Endothelial cell of umbilical vein (primary cell): ENCODE data around the gene MGST3. TPM values are rescaled to one million over a fixed set of nuclear protein-coding genes. Genes with fewer than 3 reads are reported as not detected.

ENCODE experiments used
- BruUV-seq: library from RNA; stranded (reverse); fragments of 400-500 nt; replicated peaks from 2 replicates; lab custom pipeline; 2021; lab: Mats Ljungman, UMichigan
- CTCF ChIA-PET: fragments of 300-600, 350-600 bp; sonication (Branson Sonifier 250); formaldehyde crosslinking; loops from one replicate; lab custom pipeline; 2021; ENCODE audit warnings: antibody characterized with exemption, inconsistent platforms; lab: Charles Lee
- POLR2A ChIA-PET: fragments of 300-600, 350-600 bp; sonication (Branson Sonifier 250); formaldehyde crosslinking; loops from one replicate; lab custom pipeline; 2021; ENCODE audit warnings: antibody characterized with exemption, inconsistent platforms; lab: Charles Lee
- DNase-seq: peaks from one replicate; pipeline ENCODE4 v3.0.0-alpha.2; 2011; ENCODE audit warnings: low read depth, low spot score
- FAIRE-seq: peaks from 2 replicates; lab custom pipeline; 2011; peaks lifted over from hg19 to GRCh38; lab: Jason Lieb, UNC
- H2AFZ ChIP-seq: 2 replicates; pipeline ENCODE4 v1.6.0; 2012; ENCODE audit warnings: low read depth, low read length, control low read depth, inconsistent platforms
- H3K27ac ChIP-seq: 2 replicates; pipeline ENCODE4 v1.5.1; 2011; ENCODE audit warnings: low read depth, mild to moderate bottlenecking, control low read depth, low read length, moderate library complexity; ENCODE audit not compliant: insufficient read depth
- H3K27me3 ChIP-seq, 2 experiments: 2 replicates each; pipeline versions ENCODE4 v1.6.0 to v1.6.1; 2011; ENCODE audit warnings: low read length in 2 of 2, mixed read lengths in 1 of 2; ENCODE audit not compliant: control insufficient read depth in 2 of 2, insufficient read depth in 2 of 2
- H3K36me3 ChIP-seq, 2 experiments: 2 replicates in 1 of 2; 3 replicates in 1 of 2; pipeline ENCODE4 v1.5.1; 2011; ENCODE audit warnings: low read length in 2 of 2, mild to moderate bottlenecking in 1 of 2, moderate library complexity in 1 of 2; ENCODE audit not compliant: control insufficient read depth in 2 of 2, insufficient read depth in 2 of 2; ENCODE audit errors: extremely low read depth in 1 of 2
- H3K4me1 ChIP-seq: 3 replicates; pipeline ENCODE4 v1.5.1; 2011; ENCODE audit warnings: mild to moderate bottlenecking, low read length; ENCODE audit not compliant: control insufficient read depth, insufficient read depth; ENCODE audit errors: extremely low read depth
- H3K4me2 ChIP-seq: 2 replicates; pipeline ENCODE4 v1.6.1; 2011; ENCODE audit warnings: low read length, control low read depth, mixed read lengths; ENCODE audit not compliant: insufficient read depth
- H3K4me3 ChIP-seq, 3 experiments: fragments of 200-600 bp in 1 of 3; sonication (generic), shearing (Covaris generic) in 1 of 3; replicated peaks in 1 of 3; 2 replicates each; pipeline ENCODE4 v1.5.1; 2011 to 2016; ENCODE audit warnings: control low read depth in 3 of 3, low read length in 3 of 3, mild to moderate bottlenecking in 2 of 3, inconsistent platforms in 1 of 3, low read depth in 1 of 3, moderate library complexity in 1 of 3; ENCODE audit not compliant: insufficient read depth in 1 of 3
- H3K79me2 ChIP-seq: 2 replicates; pipeline ENCODE4 v1.6.0; 2012; ENCODE audit warnings: low read length, inconsistent platforms; ENCODE audit not compliant: control insufficient read depth, insufficient read depth
- H3K9ac ChIP-seq: replicated peaks from 2 replicates; pipeline ENCODE3; 2011; ENCODE audit warnings: low read length, control low read depth; ENCODE audit not compliant: insufficient read depth; ENCODE audit errors: extremely low read depth
- H3K9me1 ChIP-seq: replicated peaks from 3 replicates; pipeline ENCODE4 v1.6.0; 2011; ENCODE audit warnings: mild to moderate bottlenecking, low read length; ENCODE audit not compliant: control insufficient read depth, insufficient read depth; ENCODE audit errors: extremely low read depth
- H3K9me3 ChIP-seq: replicated peaks from 2 replicates; pipeline ENCODE4 v1.5.1; 2012; ENCODE audit warnings: low read length, inconsistent platforms; ENCODE audit not compliant: control insufficient read depth, insufficient read depth
- H4K20me1 ChIP-seq: replicated peaks from 2 replicates; pipeline ENCODE3; 2011; ENCODE audit warnings: mild to moderate bottlenecking, low read length; ENCODE audit not compliant: control insufficient read depth, insufficient read depth; ENCODE audit errors: extremely low read depth
- CTCF ChIP-seq, 2 donors: IDR thresholded peaks; 1 replicate in 1 of 2; 2 replicates in 1 of 2; pipeline ENCODE4 v1.5.1; 2011; ENCODE audit warnings: low read length in 2 of 2, mild to moderate bottlenecking in 2 of 2, moderate library complexity in 2 of 2, control low read depth in 1 of 2, inconsistent platforms in 1 of 2, low read depth in 1 of 2; ENCODE audit not compliant: insufficient read depth in 1 of 2; ENCODE audit errors: extremely low read depth in 1 of 2
- EZH2 ChIP-seq: IDR thresholded peaks from 2 replicates; pipeline ENCODE4 v1.6.1; 2012; ENCODE audit warnings: borderline replicate concordance, low read depth, mild to moderate bottlenecking, moderate library complexity, low read length, inconsistent platforms; ENCODE audit not compliant: severe bottlenecking
- FOS ChIP-seq: IDR thresholded peaks from 2 replicates; pipeline ENCODE4 v1.6.1; 2011; ENCODE audit warnings: mild to moderate bottlenecking, low read length, moderate library complexity, borderline replicate concordance; ENCODE audit not compliant: insufficient read depth
- GATA2 ChIP-seq: IDR thresholded peaks from 2 replicates; pipeline ENCODE4 v1.7.0; 2011; ENCODE audit warnings: low read depth, mild to moderate bottlenecking, moderate library complexity, mixed read lengths, low read length; ENCODE audit not compliant: insufficient read length, insufficient read depth
- JUN ChIP-seq: IDR thresholded peaks from 2 replicates; pipeline ENCODE4 v1.6.1; 2011; ENCODE audit warnings: borderline replicate concordance, low read depth; ENCODE audit not compliant: insufficient read length, insufficient read depth
- MAX ChIP-seq: IDR thresholded peaks from 2 replicates; pipeline ENCODE4 v1.6.1; 2011; ENCODE audit not compliant: insufficient read depth, insufficient read length
- MYC ChIP-seq: IDR thresholded peaks from one replicate; pipeline ENCODE4 v1.6.1; 2011; ENCODE audit warnings: mild to moderate bottlenecking, low read depth, low read length
- POLR2A ChIP-seq: IDR thresholded peaks from 2 replicates; pipeline ENCODE4 v1.6.1; 2012; ENCODE audit warnings: low read depth, mild to moderate bottlenecking, control low read depth, low read length
- POLR2AphosphoS5 ChIP-seq: IDR thresholded peaks from 2 replicates; pipeline ENCODE4 v1.6.1; 2012; ENCODE audit warnings: low read depth, mild to moderate bottlenecking, control low read depth, low read length, moderate library complexity; ENCODE audit not compliant: insufficient read depth
- dilution Hi-C: fragments of 300-500 bp; cut with MboI; formaldehyde crosslinking; loops from one replicate; pipeline ENCODE4 v1.15.0; 2019; ENCODE audit warnings: low sequenced_read_pairs; ENCODE audit not compliant: extremely low pct_ligation_motif_present
- intact Hi-C: fragments of 100-400 bp; cut with micrococcal nuclease; formaldehyde crosslinking; loops from one replicate; pipeline ENCODE4 v1.10.0; 2022
- polyA plus RNA-seq, 4 experiments: library from polyadenylated mRNA; depleted of rRNA in 3 of 4; stranded (reverse) in 3 of 4; unstranded in 1 of 4; fragments of >200 nt; gene quantifications; 2 replicates each; pipeline versions ENCODE4 v1.2.1 to v1.2.3, GENCODE V29; 2011 to 2012; ENCODE audit warnings: missing spikeins in 1 of 4
- total RNA-seq: library from RNA; stranded (reverse); gene quantifications from 2 replicates; pipeline ENCODE4 v1.2.3, GENCODE V29; 2021

The MGST3 gene
- total and polyA plus RNA-seq, 2 donors (not counting 3 experiments of a cell fraction or from before 2014, with no cell fraction given), result 164 to 288 TPM

- peak overlapping the region; percentile 73 for H3K27ac ChIP-seq
- H3K4me2 ChIP-seq, result peak overlapping the region; percentile 87
- H3K27me3 ChIP-seq, result peaks cover 4 to 9% of the 10 kb centered on the region in 2 experiments
- peaks cover 22% of the 10 kb centered on the region for H3K4me1 ChIP-seq
- dilution Hi-C loops (no loop called here), intact Hi-C loops (no loop called here)
- no peak overlapping the region for H2AFZ ChIP-seq
- H3K9ac ChIP-seq, result peak overlapping the region; percentile 76
- ChIA-PET POLR2A (interaction anchor here (0.6 kb wide), 1 partner anchor 47 kb away, joined by 3 read pairs; no protein-coding TSS in a partner anchor), CTCF (interaction anchor here (0.6 to 3.3 kb wide), 5 partner anchors 13 to 281 kb away, joined by 3 to 20 read pairs (median 3); partner anchors contain the start of gene ALDH9A1)
- H3K36me3 ChIP-seq, result no peaks in the 10 kb centered on the region
- H4K20me1 ChIP-seq, result no peaks in the 10 kb centered on the region
- BruUV-seq, result no TSS peak
- TF ChIP-seq MAX (no peak), EZH2 (no peak), GATA2 (no peak), JUN (no peak), CTCF (IDR thresholded peaks at IDR 0.05; ENCODE audit: extremely low read depth in 1 of 2, insufficient read depth in 1 of 2, low read depth in 1 of 2, low read length in 2 of 2) (no peak), MYC (no peak), POLR2AphosphoS5 (no peak), POLR2A (no peak), FOS (no peak)
- DNase-seq (no peak), FAIRE-seq (peak; percentile 37)
- H3K79me2 ChIP-seq, result peaks cover 27% of the 10 kb centered on the region
- H3K9me3 ChIP-seq, result no peaks in the 10 kb centered on the region
- H3K9me1 ChIP-seq, result no peaks in the 10 kb centered on the region
- H3K4me3 ChIP-seq, result peak overlapping the region in 1 of 3 experiments; percentile 88
These were observed 1.5 kb downstream of the MGST3 start for GRCh38 chr1:165632491-165632890.
